Measurements from ENCODE around the gene GPC2.
A peak's percentile ranks its signal among the peaks of the same experiment; 100 is the strongest.

GPC2 gene

GRCh38 chr7:100169147-100169850, 7.9 kb downstream of the GPC2 start:
- DNase-seq (ENCODE audit: low read depth) = no peak

GRCh38 chr7:100167912-100168323, 9.3 kb downstream of the GPC2 start:
- no peak for DNase-seq (ENCODE audit: low read depth)

- DNase-seq (ENCODE audit: low read depth) = no peak
Observed at GRCh38 chr7:100166970-100167911, 9.9 kb downstream of the GPC2 start.

- no peak for DNase-seq (ENCODE audit: low read depth)
Observed at GRCh38 chr7:100166317-100166940, 10.8 kb downstream of the GPC2 start.

- no peak for DNase-seq (ENCODE audit: low read depth)
Observed at GRCh38 chr7:100163871-100164270, 13.3 kb downstream of the GPC2 start.

GRCh38 chr7:100163006-100163531, 14.1 kb downstream of the GPC2 start:
- DNase-seq (ENCODE audit: low read depth) = no peak

- no peak for DNase-seq (ENCODE audit: low read depth)
Observed at GRCh38 chr7:100160067-100160466, 17.1 kb downstream of the GPC2 start.

- no peak for DNase-seq (ENCODE audit: low read depth)
Observed at GRCh38 chr7:100159099-100159623, 18.0 kb downstream of the GPC2 start.

- peak; percentile 87 for DNase-seq (ENCODE audit: low read depth)
Observed at GRCh38 chr7:100158229-100159098, 18.7 kb downstream of the GPC2 start, which contains the start of gene TRAPPC14. TSS of gene TRAPPC14 (minus strand) at chr7:100158723. CDS start at chr7:100158499, 224 bp downstream.

- no peak for DNase-seq (ENCODE audit: low read depth)
Observed at GRCh38 chr7:100157334-100158228, 19.6 kb downstream of the GPC2 start.

- DNase-seq (ENCODE audit: low read depth) = no peak
Observed at GRCh38 chr7:100157069-100157333, 20.2 kb downstream of the GPC2 start.

- no peak for DNase-seq (ENCODE audit: low read depth)
Observed at GRCh38 chr7:100156331-100157068, 20.7 kb downstream of the GPC2 start.

- no peak for DNase-seq (ENCODE audit: low read depth)
Observed at GRCh38 chr7:100155553-100156317, 21.4 kb downstream of the GPC2 start.

GRCh38 chr7:100154651-100155491, 22.3 kb downstream of the GPC2 start:
- no peak for DNase-seq (ENCODE audit: low read depth)

GRCh38 chr7:100153708-100154535, 23.3 kb downstream of the GPC2 start:
- DNase-seq (ENCODE audit: low read depth) = no peak

- no peak for DNase-seq (ENCODE audit: low read depth)
Observed at GRCh38 chr7:100152937-100153666, 24.1 kb downstream of the GPC2 start.
